SHP77 treated with DMSO at 0.1 percent for 48 hours (cell line): ENCODE measurements around the gene BCKDHA.

Experiments used
- DNase-seq: peaks from one replicate; lab custom pipeline; 2025; lab: John Stamatoyannopoulos, UW

The BCKDHA gene

DNA sequence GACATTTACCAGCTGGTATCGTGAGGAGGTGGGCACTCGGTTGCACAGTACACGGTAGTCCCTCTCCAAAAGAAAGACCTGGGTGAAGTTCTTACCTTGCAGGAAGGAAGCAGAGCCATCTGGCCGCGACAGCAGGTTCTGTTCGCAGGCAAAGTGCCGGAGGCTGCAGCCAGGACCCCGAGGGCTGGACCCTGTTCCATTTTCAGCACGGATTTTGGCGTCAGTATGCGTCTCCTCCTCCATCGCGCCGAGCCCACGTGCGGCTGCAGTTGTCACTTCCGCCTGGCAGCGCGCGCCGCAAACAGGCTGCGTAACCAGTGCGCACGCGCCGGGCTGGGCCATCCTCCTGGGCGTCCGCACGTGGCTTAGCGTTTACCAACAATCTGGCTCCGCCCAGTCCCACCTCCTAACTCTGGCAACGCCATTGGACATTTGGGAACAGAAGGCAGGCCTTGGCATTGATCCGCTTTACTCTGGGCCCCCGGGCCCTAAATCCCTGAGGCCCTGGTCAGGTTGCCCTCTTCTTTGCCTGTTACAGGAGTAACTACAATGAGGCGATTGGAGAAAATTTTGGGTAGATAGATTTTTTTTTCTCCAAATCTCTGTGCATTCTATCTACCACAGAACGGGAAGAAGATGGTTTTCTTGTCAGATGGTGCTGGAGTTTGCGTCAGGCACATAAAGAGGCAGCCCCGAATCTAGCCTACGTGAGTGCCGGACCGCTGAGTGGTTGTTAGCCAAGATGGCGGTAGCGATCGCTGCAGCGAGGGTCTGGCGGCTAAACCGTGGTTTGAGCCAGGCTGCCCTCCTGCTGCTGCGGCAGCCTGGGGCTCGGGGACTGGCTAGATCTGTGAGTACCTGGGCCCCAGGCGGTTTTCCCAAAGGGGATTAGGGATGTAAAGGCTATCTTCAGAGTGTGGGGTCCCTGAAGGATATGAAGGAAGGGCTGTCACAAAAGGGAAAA lies at the start of gene BCKDHA, which contains the start of gene EXOSC5:
Gene BCKDHA (plus strand): TSS at position 733 of the 964 bp plus-strand sequence. CDS start 10 bp downstream, at position 743.
Gene EXOSC5 (minus strand): TSS at position 274 of the 964 bp plus-strand sequence. CDS start 31 bp downstream, at position 243.
- DNase-seq, result peak; percentile 98

DNA sequence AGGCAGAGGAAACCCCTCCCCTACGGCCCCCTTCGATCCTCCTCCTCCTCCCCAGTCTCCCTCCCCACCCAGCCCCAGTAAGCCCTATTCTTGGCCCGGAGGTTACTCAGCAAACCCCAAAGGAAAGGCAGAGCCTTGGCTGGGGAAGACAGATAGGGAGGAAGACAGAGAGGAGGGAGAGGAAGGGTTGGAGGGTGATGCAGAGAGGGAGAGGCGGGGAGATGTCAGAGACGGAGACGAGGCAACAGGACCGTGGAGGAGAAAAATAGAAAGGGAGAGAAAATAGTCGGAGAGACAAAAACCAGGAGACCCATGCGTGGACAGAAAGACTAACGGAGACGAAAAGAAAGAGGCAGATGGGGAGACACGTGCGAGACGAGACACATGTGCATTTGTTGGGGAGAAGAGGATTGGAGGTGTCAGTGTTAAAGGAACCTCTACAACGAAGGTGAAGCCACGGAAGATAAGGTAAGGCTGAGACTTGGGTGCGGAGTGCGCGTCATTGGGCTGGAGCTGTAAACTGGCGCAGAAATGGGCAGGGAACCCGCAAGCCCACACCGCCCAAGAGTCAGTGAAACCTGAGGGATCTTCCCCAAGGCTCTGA lies 46.8 kb upstream of the BCKDHA start:
- DNase-seq, result no peak

DNA sequence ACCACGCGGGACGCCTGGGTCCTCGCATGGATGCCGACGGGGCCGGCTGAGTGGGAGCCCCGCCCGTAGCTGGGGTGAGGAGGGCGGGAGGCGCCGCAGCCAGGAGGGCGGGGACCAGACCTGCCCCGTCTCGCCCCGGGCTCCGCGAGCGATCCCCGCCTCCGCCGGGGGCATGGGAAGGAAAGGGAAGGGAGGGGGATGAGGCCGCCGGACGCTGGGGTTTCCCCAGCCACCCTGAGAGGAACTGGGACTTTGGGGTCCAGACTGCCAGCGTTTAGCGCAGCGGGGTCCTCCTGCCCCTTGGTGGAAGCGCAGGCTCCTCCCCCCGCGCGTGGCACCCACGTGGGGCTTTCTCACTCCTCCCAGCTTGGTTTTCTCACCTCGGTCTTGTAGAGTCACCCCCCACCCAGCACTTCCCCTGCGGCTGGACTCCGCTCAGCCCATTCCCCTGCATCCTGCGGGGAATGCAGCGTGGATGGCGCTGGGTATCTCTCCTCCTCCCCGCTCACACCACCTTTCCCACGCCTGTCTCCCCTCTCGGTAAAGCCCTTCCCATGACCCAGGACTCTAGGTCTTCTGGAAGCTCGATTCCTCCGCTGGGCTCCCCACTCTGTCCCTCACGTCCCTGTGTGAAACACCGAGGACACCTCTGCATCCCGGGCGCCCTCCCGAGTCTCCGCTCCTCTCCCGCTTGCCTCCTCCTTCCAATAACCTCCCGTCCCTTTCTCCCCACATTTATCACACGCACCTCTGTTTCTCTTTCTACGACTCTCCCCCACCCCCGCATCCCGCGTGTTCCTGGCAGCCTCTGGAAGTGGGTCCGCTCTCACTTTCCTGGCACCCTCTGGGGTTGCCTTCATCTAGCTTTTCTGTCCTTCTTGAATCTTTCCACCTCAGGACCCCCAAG lies 46.0 kb upstream of the BCKDHA start:
- no peak for DNase-seq

DNA sequence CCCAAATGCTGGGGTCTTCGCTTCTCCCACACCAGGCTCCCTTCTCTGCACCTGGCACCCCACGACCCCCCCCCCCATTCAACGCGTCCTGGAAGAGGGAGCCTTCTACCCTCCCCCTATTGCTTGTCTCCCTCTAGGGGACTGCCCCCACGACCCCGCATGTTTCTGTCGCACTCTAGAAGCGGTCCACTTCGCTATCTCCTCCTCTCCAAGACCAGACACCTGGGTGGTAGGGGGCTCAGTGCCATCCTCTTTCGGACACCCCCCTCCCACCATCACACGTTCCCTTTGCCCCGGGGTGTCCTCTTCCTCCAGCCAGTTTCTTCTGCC lies 45.4 kb upstream of the BCKDHA start:
- DNase-seq, result no peak

DNA sequence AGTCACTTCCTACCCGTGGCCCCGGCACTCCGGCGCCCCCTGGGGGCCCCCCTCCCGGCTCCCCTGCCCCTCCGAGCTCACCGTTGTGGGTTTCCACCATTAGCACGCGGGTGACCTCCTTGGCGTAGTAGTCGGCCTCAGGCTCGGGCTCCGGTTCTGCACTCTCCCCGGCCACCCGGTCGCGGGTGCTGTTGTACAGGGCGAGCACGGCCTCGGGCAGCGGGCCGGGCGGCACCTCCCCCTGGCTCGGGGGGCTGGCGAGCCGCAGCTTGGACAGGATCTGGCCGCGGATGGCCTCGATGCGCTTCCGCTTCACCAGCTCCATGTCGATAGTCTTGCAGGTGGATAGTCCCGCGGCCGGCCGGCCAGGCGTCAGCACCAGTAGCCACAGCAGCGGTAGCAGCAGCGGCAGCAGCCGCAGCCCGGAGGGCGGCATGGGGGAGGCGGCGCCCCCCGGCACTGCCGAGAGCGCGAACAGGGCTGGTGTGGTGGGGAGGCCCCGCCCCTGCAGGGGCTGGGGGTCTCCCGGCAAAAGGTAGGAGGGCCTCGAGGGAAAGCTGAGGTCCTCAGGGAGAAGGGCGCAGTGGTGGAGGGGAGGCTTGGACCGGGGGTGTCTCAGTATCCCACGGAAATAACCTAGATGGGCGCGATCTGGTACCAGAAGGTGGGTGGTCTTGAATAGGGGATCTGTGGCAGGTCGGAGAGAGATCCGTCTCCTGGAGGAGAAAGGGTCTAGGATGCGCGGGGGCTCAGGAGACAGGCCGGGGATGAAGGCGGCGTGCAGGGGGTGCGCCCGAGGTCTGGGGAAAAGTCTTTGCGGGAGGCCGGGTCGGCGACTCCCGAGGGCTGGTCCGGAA lies 44.8 kb upstream of the BCKDHA start:
- DNase-seq, result no peak

DNA sequence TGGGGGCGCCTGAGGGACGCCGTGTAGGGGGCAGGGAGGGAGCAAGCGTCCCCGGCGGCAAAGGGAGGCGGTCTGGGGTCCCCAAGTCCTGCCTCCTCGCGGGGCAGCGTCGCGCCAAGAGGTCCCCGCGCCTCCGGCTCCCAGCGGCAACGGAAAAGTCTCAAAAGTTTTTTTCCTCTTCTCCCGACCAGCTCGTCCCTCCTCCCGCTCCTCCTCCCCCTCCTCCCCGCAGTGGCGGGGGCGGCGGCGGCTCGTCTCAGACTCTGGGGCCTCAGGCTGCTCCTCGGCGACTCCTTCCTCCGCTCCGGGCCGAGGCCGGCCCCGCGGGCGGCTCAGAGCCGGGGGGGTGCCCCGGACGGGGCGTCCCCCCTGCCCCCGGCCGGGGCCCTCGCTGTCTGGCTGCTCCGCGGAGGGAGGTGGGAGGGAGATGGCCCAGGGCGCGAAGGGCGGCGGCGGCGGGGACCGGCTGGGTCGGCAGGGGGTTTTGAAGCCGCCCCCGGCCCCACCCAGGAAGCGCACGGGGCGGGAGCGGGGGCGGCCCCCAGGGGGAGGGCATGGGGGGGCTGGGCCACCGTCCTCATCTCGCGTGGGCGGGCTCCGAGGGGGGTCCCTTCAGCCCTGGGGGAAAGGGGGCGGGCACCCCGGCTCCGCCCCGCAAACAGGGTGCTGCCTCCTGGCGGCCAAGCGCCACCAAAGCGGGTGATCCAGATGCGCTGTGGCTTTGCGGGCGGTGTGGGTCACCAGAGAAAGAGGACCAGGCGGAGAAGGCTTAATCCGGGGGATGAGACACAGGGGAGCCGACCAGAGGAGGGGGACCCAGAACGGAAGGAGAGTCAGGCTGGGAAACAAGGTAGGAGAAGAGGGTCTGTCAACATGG lies 43.9 kb upstream of the BCKDHA start, which contains the start of gene TGFB1:
Gene TGFB1 (minus strand): TSS at position 457 of the 877 bp plus-strand sequence. CDS start 878 bp downstream, outside the sequence.
- DNase-seq, result peak; percentile 20

DNA sequence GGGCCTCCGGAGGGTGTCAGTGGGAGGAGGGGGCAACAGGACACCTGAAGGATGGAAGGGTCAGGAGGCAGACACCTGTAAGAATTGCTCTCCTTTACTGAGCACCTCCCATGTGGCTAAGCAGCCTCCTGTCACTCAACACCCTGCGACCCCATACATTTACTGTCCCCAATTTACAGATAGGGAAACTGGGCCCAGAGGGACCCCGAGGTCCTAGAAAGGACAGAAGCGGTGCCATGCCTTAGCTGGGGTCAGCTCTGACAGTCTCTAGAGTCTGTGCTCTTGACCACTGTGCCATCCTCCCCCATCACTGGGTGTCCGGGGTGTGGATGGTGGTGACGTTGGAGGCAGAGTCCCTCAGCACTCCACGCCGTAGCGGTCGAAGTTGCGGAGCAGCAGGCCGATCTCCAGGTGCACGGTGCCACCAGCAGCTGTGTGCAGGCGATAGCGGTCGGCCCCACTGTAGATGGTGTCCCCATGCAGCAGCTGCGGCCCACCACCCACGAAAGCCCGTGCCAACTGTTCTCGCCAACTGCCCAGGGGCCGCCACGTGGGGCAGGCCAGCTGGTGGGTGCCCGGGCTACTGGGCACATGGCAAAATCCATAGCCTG lies 43.2 kb upstream of the BCKDHA start:
- no peak for DNase-seq

DNA sequence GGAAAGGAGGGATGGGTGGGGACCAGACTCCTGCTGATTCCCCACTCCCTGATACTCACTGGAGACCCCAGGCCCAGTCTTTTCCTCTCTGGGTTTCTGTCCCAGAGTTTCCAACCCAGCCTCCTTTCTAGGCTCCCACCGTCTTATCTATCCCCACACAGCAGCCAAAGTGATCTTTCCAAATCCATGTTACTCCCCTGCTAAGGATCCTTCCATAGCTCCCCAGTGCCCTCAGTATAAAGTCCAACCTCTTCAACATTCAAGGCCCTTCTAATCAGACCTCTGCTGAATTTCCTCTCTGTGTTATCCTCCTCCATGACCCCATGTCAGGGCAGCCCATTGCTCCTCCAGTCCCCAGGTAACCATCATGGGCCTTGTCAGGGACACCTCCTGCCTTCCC lies 42.6 kb upstream of the BCKDHA start:
- no peak for DNase-seq

DNA sequence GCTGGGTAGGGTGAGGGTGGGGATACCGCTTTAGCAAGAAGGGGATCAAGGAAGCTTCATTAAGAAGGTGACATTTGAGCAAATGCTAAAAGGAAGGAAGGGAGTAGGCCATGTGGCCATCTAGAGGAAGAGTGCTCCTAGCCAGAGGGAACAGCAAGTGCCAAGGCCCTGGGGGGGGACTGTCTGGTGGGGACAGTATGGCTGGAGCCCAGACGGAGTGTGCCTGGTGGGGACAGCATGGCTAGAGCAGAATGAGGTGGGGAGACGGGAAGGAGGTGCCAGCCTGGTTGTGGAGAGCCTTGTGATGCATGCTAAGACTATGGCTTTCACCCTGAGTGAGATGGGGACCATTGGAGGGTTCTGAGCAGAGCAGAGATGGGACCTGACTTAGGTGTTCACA lies 41.8 kb upstream of the BCKDHA start:
- DNase-seq, result no peak

DNA sequence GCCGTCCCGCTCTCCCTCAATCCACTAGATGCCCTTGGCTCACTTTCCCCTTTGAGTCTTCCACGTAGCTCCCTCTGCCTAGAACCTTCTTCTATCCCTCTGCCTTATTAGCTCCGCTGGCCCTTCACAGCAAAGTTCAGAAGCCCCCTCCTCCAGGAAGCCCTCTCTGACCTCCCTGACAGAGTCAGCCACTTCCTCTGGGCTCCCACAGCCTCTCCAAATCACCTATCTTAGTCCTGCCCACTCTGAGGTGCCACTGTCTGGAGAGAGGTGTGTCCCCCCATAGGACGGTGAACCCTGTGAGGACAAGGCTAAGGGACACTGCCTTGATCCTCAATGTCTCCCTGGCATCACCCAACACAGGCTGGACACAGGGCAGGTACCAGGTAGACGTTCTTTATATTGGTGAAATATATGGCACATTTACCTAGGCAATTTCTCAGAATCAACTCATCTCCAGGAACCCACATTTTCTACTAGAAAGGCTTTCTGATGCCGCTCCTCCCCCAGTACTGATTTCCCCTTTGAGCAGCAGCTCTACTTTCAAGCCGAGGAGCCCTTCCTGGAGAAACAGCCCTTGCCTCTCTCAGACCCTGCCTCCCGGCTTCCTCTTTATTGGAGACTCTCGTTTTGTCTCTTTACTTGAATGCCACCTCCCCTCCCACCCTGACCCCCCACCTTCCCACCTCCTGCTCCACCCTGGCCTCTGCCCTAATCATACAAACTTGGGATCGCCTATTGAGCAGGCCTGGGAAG lies 40.5 kb upstream of the BCKDHA start:
- DNase-seq, result no peak

DNA sequence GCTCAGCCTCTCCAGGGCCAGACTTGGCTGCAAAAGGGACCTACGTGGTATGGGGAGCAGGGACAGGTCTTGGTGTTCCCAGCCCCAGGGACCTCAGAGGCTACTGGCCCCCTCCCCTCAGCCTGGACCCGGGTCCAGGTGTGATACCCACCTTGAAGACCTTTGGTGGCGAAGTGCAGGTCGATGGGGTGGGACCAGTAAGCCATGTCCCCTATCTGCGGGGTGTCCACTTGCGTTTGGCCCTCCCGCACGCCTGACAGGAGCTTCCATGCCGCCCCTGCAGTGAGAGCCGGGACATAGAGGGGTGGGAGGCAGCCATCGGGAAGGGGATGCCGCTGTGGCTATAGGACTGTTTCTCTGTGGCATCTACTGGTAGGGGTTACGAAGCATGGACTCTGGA lies 39.9 kb upstream of the BCKDHA start:
- no peak for DNase-seq

DNA sequence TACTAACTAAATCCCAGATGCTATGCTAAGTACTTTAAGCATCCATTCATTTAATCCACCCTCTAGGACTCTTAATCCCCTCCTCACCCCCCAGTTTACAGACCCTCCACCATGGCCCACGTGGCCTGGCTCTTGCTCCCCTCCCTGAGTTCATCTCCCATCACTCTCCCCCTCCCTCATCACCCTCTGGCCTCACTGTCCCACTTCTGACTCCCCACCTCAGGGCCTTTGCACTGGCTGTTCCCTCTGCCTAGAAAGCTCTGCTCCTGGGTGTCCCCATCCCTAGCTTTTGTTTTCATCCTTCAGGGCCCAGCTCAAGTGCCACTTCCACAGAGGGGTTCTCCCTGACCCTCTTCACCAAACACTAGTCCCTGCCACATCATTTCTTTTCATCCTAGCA lies 37.9 kb upstream of the BCKDHA start:
- no peak for DNase-seq

DNA sequence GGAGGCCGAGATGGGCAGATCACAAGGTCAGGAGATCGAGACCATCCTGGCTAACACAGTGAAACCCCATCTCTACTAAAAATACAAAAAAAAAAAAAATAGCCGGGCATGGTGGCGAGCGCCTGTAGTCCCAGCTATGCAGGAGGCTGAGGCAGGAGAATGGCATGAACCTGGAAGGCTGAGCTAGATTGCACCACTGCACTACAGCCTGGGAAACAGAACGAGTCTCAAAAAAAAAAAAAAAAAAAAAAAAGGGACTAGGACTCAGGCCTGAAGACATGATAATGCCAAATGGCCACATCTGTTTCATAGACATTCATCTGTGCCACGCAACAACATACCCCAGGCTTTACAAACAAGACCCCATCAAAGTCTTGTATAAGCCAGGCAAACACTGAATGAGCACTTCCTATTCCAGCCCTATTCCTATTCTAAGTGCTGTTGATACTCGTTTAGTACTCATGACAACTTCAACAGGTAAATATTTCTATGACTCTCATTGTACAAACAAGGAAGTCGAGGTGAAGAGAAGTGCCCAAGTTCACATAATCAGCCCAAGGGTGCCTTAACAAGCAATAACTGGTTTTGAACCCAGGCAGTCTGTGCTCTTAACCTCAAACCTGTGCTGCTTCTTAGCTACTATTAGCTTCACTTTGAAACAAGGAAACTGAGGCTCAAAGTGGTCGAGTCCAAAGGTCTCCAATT lies 35.3 kb upstream of the BCKDHA start:
- DNase-seq, result no peak

DNA sequence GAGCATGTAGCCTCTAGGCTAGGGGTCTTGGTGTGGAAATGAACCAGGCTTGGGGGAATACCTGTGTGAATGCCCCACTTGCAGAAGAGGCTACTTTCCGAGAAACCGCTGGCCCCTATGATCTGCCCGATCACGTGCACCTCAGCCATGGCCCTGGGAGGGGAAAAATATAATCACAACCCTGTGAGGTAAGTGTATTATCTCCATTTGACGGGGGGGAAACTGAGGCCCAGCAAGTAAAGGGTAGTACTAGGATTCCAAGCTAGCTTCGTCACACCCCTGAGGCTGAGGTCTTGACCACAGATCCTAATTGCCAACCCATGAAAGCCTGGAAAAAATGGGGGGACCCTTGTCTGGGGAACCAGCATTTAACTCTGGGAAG lies 34.3 kb upstream of the BCKDHA start:
- DNase-seq, result no peak

DNA sequence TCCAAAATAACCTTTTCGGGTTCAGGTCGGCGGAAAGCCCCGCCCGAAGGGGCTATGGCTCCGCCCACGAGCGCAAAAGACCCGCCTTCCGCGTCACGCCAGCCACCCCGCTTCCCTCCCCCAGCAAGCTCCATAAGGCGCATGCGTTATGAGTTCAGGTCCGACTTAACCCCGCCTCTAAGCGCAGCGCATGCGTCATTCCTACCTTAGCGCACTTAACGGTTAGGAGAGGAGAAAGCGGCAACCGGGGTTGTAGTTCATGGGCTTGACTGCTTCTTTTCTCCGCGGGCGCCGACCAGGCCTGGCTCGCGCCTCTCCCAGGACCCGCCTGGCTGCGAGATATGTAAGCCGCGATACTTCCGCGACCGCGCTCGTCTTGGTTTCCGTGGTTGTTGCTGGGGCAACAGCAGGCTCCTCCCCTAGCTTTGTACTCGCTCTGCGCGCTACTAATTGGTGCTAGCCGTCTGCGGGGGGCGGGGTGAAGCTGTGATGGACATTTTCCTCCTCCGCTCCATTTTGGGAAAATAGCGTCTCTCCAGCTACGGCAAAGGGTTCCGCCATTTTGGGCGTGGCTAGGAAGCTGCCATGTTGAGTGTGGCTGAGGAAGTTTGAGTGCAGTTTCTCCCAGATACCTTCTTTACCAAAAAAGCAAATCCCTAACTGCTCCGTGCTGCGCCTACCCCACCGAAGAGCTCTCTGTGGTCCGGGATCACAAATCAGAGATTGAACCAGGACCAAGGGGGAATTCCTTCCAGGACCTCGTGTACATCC lies 33.7 kb upstream of the BCKDHA start, which contains the start of gene B9D2:
Gene B9D2 (minus strand): TSS at position 397 of the 771 bp plus-strand sequence. CDS start 630 bp downstream, outside the sequence.
- peak; percentile 95 for DNase-seq

DNA sequence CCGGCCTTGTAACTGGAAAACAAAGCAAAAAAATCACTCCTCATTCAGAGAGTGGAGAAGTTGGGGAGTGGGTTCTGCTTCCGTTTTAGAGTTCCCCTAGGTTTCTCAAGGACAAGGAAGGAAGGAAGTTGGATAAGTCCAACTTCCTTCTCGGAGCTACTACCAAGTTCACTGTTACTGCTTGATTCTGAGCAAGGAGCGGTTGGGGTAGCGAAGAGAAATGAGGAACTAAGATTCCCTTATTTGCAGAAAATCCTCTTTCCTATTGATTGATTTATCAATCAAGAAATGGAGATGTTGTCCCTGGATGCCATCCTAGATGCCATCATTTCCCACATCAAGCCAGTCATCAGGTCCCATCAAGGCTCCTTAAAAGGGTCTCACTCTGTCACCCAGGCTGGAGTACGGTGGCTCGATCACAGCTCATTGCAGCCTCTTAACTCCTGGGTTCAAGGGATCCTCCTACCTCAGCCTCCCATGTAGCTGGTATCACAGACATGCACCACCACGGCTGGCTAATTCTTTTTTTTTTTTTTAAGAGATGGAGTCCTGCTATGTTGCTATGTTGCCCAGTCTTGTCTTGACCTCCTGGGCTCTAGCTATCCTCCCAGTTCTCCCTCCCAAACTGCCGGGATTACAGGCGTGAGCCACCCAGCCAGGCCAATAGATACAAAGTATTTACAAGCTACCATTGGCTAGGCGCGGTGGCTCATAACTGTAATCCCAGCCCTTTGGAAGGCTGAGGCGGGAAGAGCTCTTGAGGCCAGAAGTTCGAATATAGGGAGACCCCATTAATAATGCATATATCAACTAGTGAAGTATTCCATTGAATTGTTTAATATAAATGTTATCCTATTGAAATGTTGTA lies 32.9 kb upstream of the BCKDHA start:
- DNase-seq, result no peak
